Astrocyte of the hippocampus (primary cell): ENCODE results near the gene SPOCK3.
"Not testable (repeated sequence)": the region's sequence is repeated elsewhere in the genome, so short reads cannot be mapped to it uniquely, and the experiment has no call there.

Experiments
- DNase-seq: peaks from one replicate; pipeline ENCODE4 v3.0.0; 2011; ENCODE audit warnings: low read depth, low spot score

The SPOCK3 gene

GRCh38 chr4:167035390-167035789 lies 198.9 kb downstream of the SPOCK3 start:
- no peak for DNase-seq

GRCh38 chr4:167034983-167035382 lies 199.3 kb downstream of the SPOCK3 start:
- DNase-seq: no peak

GRCh38 chr4:167032871-167033270 lies 201.4 kb downstream of the SPOCK3 start:
- DNase-seq: no peak

GRCh38 chr4:167031534-167032156 lies 202.6 kb downstream of the SPOCK3 start:
- DNase-seq: peak; percentile 23

GRCh38 chr4:167028976-167029375 lies 205.3 kb downstream of the SPOCK3 start:
- DNase-seq: no peak

GRCh38 chr4:167025670-167026069 lies 208.6 kb downstream of the SPOCK3 start:
- DNase-seq: no peak

GRCh38 chr4:167023364-167023925 lies 210.8 kb downstream of the SPOCK3 start:
- DNase-seq: no peak

- DNase-seq: peak; percentile 83
Measured at GRCh38 chr4:167021545-167022155, 212.6 kb downstream of the SPOCK3 start.

GRCh38 chr4:167020410-167020809 lies 213.9 kb downstream of the SPOCK3 start:
- no peak for DNase-seq

- DNase-seq: no peak
Measured at GRCh38 chr4:167014944-167015343, 219.3 kb downstream of the SPOCK3 start.

- peak; percentile 19 for DNase-seq
Measured at GRCh38 chr4:167003326-167003725, 231.0 kb downstream of the SPOCK3 start.

- peak; percentile 33 for DNase-seq
Measured at GRCh38 chr4:167000141-167000852, 234.0 kb downstream of the SPOCK3 start.

- no peak for DNase-seq
Measured at GRCh38 chr4:166996216-166996615, 238.1 kb downstream of the SPOCK3 start.

- DNase-seq: no peak
Measured at GRCh38 chr4:166994686-166995085, 239.6 kb downstream of the SPOCK3 start.

GRCh38 chr4:166991006-166991561 lies 243.2 kb downstream of the SPOCK3 start:
- no peak for DNase-seq

GRCh38 chr4:166989886-166990285 lies 244.4 kb downstream of the SPOCK3 start:
- no peak for DNase-seq

GRCh38 chr4:166987026-166987425 lies 247.3 kb downstream of the SPOCK3 start:
- no peak for DNase-seq

- DNase-seq: no peak
Measured at GRCh38 chr4:166981847-166982246, 252.4 kb downstream of the SPOCK3 start.

GRCh38 chr4:166980419-166980818 lies 253.9 kb downstream of the SPOCK3 start:
- DNase-seq: no peak

GRCh38 chr4:166977596-166977995 lies 256.7 kb downstream of the SPOCK3 start:
- DNase-seq: no peak

- DNase-seq: peak; percentile 51
Measured at GRCh38 chr4:166972071-166972470, 262.2 kb downstream of the SPOCK3 start.

- DNase-seq: not testable (repeated sequence)
Measured at GRCh38 chr4:166968219-166968618, 266.1 kb downstream of the SPOCK3 start.
